IPS-15b (cell line): ENCODE data around the gene C2orf68.

Source experiments
- H3K27me3 ChIP-seq: one replicate; pipeline ENCODE4 v1.6.1; 2013; ENCODE audit warnings: low read length; ENCODE audit not compliant: control insufficient read depth, insufficient read depth
- H3K36me3 ChIP-seq: one replicate; pipeline ENCODE4 v1.6.1; 2013; ENCODE audit warnings: low read length; ENCODE audit not compliant: control insufficient read depth, insufficient read depth
- H3K4me1 ChIP-seq: one replicate; pipeline ENCODE4 v1.6.1; 2013; ENCODE audit warnings: mild to moderate bottlenecking, low read length; ENCODE audit not compliant: control insufficient read depth, insufficient read depth
- H3K4me3 ChIP-seq: one replicate; pipeline ENCODE4 v1.5.1; 2013; ENCODE audit warnings: low read depth, low read length
- H3K9ac ChIP-seq: one replicate; pipeline ENCODE4 v1.6.1; 2013; ENCODE audit warnings: low read depth, mild to moderate bottlenecking, low read length
- H3K9me3 ChIP-seq: one replicate; pipeline ENCODE4 v1.6.1; 2013; ENCODE audit warnings: mild to moderate bottlenecking, low read length; ENCODE audit not compliant: control insufficient read depth, insufficient read depth

The C2orf68 gene

GRCh38 chr2:85650456-85650855 is 38.6 kb upstream of the C2orf68 start:
- peaks cover 44% of the 10 kb centered on the region for H3K36me3 ChIP-seq

GRCh38 chr2:85649201-85650190 is 37.6 kb upstream of the C2orf68 start:
- H3K9me3 ChIP-seq, result no peaks in the 10 kb centered on the region
- H3K27me3 ChIP-seq, result no peaks in the 10 kb centered on the region
- no peak overlapping the region for H3K4me3 ChIP-seq
- H3K9ac ChIP-seq, result no peak overlapping the region
- H3K4me1 ChIP-seq, result no peaks in the 10 kb centered on the region
- H3K36me3 ChIP-seq, result peaks cover 52% of the 10 kb centered on the region

More at GRCh38 chr2:85650456-85650855, 38.6 kb upstream of the C2orf68 start:
- Histone ChIP-seq H3K4me3 (no peak overlapping the region), H3K9ac (no peak overlapping the region), H3K9me3 (no peaks in the 10 kb centered on the region), H3K4me1 (no peaks in the 10 kb centered on the region), H3K27me3 (no peaks in the 10 kb centered on the region)

GRCh38 chr2:85648619-85649018 is 36.8 kb upstream of the C2orf68 start:
- H3K9me3 ChIP-seq, result no peaks in the 10 kb centered on the region
- peaks cover 61% of the 10 kb centered on the region for H3K36me3 ChIP-seq
- H3K27me3 ChIP-seq, result no peaks in the 10 kb centered on the region
- no peak overlapping the region for H3K4me3 ChIP-seq
- no peak overlapping the region for H3K9ac ChIP-seq
- no peaks in the 10 kb centered on the region for H3K4me1 ChIP-seq

- Histone ChIP-seq H3K9ac (no peak overlapping the region), H3K27me3 (no peaks in the 10 kb centered on the region), H3K4me1 (no peaks in the 10 kb centered on the region), H3K4me3 (no peak overlapping the region), H3K9me3 (no peaks in the 10 kb centered on the region), H3K36me3 (peaks cover 61% of the 10 kb centered on the region)
Measured at GRCh38 chr2:85647823-85648526, 36.1 kb upstream of the C2orf68 start.

- H3K27me3 ChIP-seq, result no peaks in the 10 kb centered on the region
- no peaks in the 10 kb centered on the region for H3K4me1 ChIP-seq
- H3K4me3 ChIP-seq, result no peak overlapping the region
- no peaks in the 10 kb centered on the region for H3K9me3 ChIP-seq
- peaks cover 73% of the 10 kb centered on the region for H3K36me3 ChIP-seq
- H3K9ac ChIP-seq, result no peak overlapping the region
Measured at GRCh38 chr2:85646166-85646565, 34.3 kb upstream of the C2orf68 start.

- Histone ChIP-seq H3K27me3 (no peaks in the 10 kb centered on the region), H3K4me3 (no peak overlapping the region), H3K9ac (no peak overlapping the region), H3K4me1 (no peaks in the 10 kb centered on the region), H3K9me3 (no peaks in the 10 kb centered on the region), H3K36me3 (peaks cover 75% of the 10 kb centered on the region)
Measured at GRCh38 chr2:85644909-85645308, 33.0 kb upstream of the C2orf68 start.

GRCh38 chr2:85642725-85643124 is 30.9 kb upstream of the C2orf68 start:
- no peaks in the 10 kb centered on the region for H3K4me1 ChIP-seq
- H3K4me3 ChIP-seq, result no peak overlapping the region
- peaks cover 70% of the 10 kb centered on the region for H3K36me3 ChIP-seq

GRCh38 chr2:85635636-85636035 is 23.8 kb upstream of the C2orf68 start:
- Histone ChIP-seq H3K9ac (no peak overlapping the region), H3K36me3 (peaks cover 49% of the 10 kb centered on the region), H3K27me3 (no peaks in the 10 kb centered on the region), H3K4me1 (no peaks in the 10 kb centered on the region), H3K9me3 (no peaks in the 10 kb centered on the region), H3K4me3 (no peak overlapping the region)

More at GRCh38 chr2:85642725-85643124, 30.9 kb upstream of the C2orf68 start:
- H3K9me3 ChIP-seq, result no peaks in the 10 kb centered on the region
- no peak overlapping the region for H3K9ac ChIP-seq
- H3K27me3 ChIP-seq, result no peaks in the 10 kb centered on the region

GRCh38 chr2:85635011-85635410 is 23.1 kb upstream of the C2orf68 start:
- peaks cover 47% of the 10 kb centered on the region for H3K36me3 ChIP-seq
- no peaks in the 10 kb centered on the region for H3K27me3 ChIP-seq
- H3K4me1 ChIP-seq, result no peaks in the 10 kb centered on the region
- H3K4me3 ChIP-seq, result no peak overlapping the region
- H3K9ac ChIP-seq, result no peak overlapping the region
- no peaks in the 10 kb centered on the region for H3K9me3 ChIP-seq

GRCh38 chr2:85631316-85631715 is 19.4 kb upstream of the C2orf68 start:
- Histone ChIP-seq H3K4me3 (no peak overlapping the region), H3K27me3 (no peaks in the 10 kb centered on the region), H3K4me1 (no peaks in the 10 kb centered on the region), H3K9ac (no peak overlapping the region), H3K36me3 (peaks cover 33% of the 10 kb centered on the region), H3K9me3 (no peaks in the 10 kb centered on the region)

- H3K9ac ChIP-seq, result no peak overlapping the region
- no peaks in the 10 kb centered on the region for H3K9me3 ChIP-seq
- H3K36me3 ChIP-seq, result peaks cover 42% of the 10 kb centered on the region
- H3K27me3 ChIP-seq, result no peaks in the 10 kb centered on the region
- no peak overlapping the region for H3K4me3 ChIP-seq
- no peaks in the 10 kb centered on the region for H3K4me1 ChIP-seq
Measured at GRCh38 chr2:85628658-85629057, 16.8 kb upstream of the C2orf68 start.
